WERI-Rb-1 (cell line): ENCODE measurements around the gene POSTN.
"Not testable (repeated sequence)": the region's sequence is repeated elsewhere in the genome, so short reads cannot be mapped to it uniquely, and the experiment has no call there.

Source experiments
- DNase-seq: peaks from one replicate; pipeline ENCODE4 v3.0.0-alpha.2; 2020
- H3K27ac ChIP-seq: fragments of 250-450 bp; sonication (Bioruptor Pico); 2 replicates; pipeline ENCODE4 v1.5.1; 2020; ENCODE audit warnings: mild to moderate bottlenecking, moderate library complexity
- H3K27me3 ChIP-seq: fragments of 250-450 bp; sonication (Bioruptor Pico); 2 replicates; pipeline ENCODE4 v1.5.1; 2021; ENCODE audit warnings: mild to moderate bottlenecking, low read depth, moderate library complexity; ENCODE audit not compliant: insufficient read depth, severe bottlenecking
- H3K36me3 ChIP-seq: fragments of 250-450 bp; sonication (Bioruptor Pico); 2 replicates; pipeline ENCODE4 v1.5.1; 2020; ENCODE audit warnings: mild to moderate bottlenecking, moderate library complexity
- H3K4me3 ChIP-seq: 2 replicates; pipeline ENCODE4 v1.5.1; 2011; ENCODE audit warnings: low read depth, mild to moderate bottlenecking, control low read depth, low read length
- H3K9me3 ChIP-seq: fragments of 250-450 bp; sonication (Bioruptor Pico); 2 replicates; pipeline ENCODE4 v1.5.1; 2021; ENCODE audit warnings: mild to moderate bottlenecking, moderate library complexity; ENCODE audit not compliant: severe bottlenecking
- CTCF ChIP-seq: IDR thresholded peaks from 2 replicates; pipeline ENCODE4 v1.5.1; 2011; ENCODE audit warnings: low read depth, mild to moderate bottlenecking, control low read depth, inconsistent platforms, low read length

The POSTN gene

DNA sequence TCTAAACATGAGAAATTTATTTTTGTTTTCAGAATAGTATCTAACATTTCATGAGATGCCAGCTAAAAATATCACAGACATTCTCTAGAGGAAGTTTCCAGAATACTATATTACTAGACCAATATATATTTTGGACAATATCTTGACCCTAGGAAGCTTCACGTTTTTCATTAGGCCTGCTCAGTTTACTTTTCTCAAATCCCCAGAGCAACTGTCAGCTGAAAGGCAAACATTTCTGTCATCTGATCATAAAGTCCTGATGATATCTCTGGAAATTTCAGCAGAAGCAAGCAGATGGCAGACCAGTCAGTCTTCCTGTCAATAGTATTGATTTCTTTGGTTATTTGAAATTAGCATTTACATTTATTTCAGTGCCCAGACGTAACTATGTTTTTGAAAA is 4.0 kb downstream of the POSTN start:
- no peaks in the 10 kb centered on the region for H3K36me3 ChIP-seq
- TF ChIP-seq CTCF, result no peak
- no peaks in the 10 kb centered on the region for H3K27me3 ChIP-seq
- no peak for DNase-seq
- H3K9me3 ChIP-seq, result no peaks in the 10 kb centered on the region
- H3K27ac ChIP-seq, result no peak overlapping the region
- H3K4me3 ChIP-seq, result no peak overlapping the region

- H3K4me3 ChIP-seq, H3K9me3 ChIP-seq, H3K27ac ChIP-seq, H3K36me3 ChIP-seq, H3K27me3 ChIP-seq, DNase-seq: not testable (repeated sequence)
Observed at GRCh38 chr13:37589381-37589780, 9.2 kb downstream of the POSTN start.

DNA sequence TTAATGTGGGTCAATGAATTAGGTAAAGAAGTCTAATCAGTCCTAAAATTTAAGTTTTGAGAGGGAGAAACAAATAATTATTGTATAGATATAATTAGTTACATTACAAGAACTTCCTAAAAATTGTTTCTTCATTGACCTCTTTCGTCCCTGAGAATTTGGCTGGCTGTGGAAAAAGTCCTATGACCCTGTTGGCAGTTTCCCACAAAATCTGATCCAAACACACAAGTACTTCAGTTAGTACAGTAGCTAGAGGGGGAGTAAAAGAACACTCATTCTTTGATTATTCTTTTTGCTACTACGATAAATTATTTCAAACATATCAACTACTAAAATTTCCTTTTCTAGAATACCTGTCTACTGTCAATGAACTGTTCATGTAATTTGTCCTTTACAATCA is 11.3 kb downstream of the POSTN start:
- no peak for DNase-seq
- no peak overlapping the region for H3K27ac ChIP-seq
- H3K27me3 ChIP-seq, result no peaks in the 10 kb centered on the region
- H3K9me3 ChIP-seq, result no peaks in the 10 kb centered on the region
- H3K4me3 ChIP-seq, result no peak overlapping the region
- no peaks in the 10 kb centered on the region for H3K36me3 ChIP-seq
- TF ChIP-seq CTCF, result no peak

GRCh38 chr13:37586164-37586563 is 12.4 kb downstream of the POSTN start:
- H3K27ac ChIP-seq, result no peak overlapping the region
- H3K9me3 ChIP-seq, result no peaks in the 10 kb centered on the region
- no peaks in the 10 kb centered on the region for H3K27me3 ChIP-seq
- H3K36me3 ChIP-seq, result no peaks in the 10 kb centered on the region
- DNase-seq, result no peak
- no peak overlapping the region for H3K4me3 ChIP-seq
- TF ChIP-seq CTCF, result no peak

- Histone ChIP-seq H3K9me3 (no peaks in the 10 kb centered on the region), H3K36me3 (no peaks in the 10 kb centered on the region), H3K27ac (no peak overlapping the region), H3K27me3 (no peaks in the 10 kb centered on the region), H3K4me3 (no peak overlapping the region)
- DNase-seq, result no peak
- no peak for TF ChIP-seq CTCF
Observed at GRCh38 chr13:37585541-37585940, 13.0 kb downstream of the POSTN start.

DNA sequence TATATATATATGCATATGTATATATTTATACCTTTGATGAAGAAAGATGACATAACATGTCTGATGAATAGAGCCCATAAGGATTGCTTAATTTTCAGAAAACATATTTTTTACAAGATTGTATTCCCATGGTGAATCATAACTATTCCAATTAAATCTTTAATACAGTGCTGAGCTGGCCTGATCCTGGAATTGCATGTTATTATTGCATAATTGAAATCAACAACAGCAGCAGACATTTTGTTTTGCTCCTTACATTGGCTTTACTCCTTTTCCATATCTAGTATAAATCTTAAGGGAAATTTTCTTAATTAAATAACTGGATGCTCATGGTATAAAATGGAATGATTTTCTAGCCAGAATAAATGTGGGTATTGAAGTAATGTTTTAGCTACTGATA is 22.0 kb downstream of the POSTN start:
- H3K36me3 ChIP-seq, result no peaks in the 10 kb centered on the region
- no peak overlapping the region for H3K27ac ChIP-seq
- H3K4me3 ChIP-seq, result no peak overlapping the region
- no peak for DNase-seq
- no peaks in the 10 kb centered on the region for H3K9me3 ChIP-seq
- TF ChIP-seq CTCF, result no peak
- H3K27me3 ChIP-seq, result no peaks in the 10 kb centered on the region
